MV-4-11 (cell line): Measurements from ENCODE around the gene DYNLL1.
"Not testable (repeated sequence)": the region's sequence is repeated elsewhere in the genome, so short reads cannot be mapped to it uniquely, and the experiment has no call there.

Experiments
- DNase-seq: peaks from one replicate; lab custom pipeline; 2025; lab: John Stamatoyannopoulos, UW

The DYNLL1 gene

DNA sequence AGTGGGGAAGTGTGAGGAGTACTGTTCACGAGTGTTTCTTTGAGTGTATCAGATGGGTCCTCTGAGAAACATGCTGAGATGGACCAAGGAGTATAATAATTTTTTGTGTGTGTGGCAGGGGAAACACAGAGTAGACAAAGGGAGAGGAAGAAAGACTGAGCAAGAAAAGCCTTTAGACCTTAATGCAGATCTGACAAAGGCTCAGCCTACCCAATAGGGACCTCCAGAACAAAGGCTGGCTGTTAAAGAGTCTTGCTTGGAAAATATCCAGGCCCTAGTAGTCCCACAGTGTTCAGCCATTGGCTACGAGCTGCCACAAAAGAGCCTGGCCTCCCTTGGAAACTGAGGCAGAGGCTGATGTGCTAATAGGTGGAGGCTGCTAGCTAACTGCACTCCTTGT, 19.6 kb downstream of the DYNLL1 start:
- DNase-seq: no peak

DNA sequence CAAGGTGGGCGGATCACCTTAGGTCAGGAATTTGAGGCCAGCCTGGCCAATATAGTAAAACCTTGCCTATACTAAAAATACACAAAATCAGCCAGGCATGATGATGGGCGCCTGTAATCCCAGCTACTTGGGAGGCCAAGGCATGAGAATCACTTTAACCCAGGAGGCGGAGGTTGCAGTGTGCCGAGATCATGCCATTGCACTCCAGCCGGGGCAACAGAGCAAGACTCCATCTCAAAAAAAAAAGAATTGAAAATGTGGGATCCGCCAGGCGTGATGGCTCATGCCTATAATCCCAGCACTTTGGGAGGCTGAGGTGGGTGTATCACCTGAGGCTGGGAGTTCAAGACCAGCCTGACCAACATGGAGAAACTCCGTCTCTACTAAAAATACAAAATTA, 23.4 kb downstream of the DYNLL1 start:
- DNase-seq: not testable (repeated sequence)

DNA sequence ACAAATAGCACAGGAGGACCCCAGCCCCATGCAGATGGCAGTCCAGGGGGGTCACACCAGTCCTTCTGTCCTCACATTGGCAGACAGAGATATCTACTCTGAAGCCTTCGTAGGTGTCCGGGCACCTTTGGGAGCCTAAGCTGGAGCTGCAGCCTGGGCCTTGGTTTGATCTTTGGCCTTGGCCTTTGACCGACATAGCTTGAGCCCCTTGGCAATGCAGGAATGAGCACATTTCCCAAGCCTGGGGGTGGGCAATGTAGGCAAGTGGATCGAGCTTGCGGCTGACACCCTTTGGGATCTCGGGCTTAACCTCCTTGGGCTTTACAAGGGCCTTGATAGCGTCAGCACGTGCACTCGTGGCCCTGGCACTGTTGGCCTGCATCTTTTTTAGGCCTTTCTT, 26.7 kb downstream of the DYNLL1 start:
- no peak for DNase-seq

DNA sequence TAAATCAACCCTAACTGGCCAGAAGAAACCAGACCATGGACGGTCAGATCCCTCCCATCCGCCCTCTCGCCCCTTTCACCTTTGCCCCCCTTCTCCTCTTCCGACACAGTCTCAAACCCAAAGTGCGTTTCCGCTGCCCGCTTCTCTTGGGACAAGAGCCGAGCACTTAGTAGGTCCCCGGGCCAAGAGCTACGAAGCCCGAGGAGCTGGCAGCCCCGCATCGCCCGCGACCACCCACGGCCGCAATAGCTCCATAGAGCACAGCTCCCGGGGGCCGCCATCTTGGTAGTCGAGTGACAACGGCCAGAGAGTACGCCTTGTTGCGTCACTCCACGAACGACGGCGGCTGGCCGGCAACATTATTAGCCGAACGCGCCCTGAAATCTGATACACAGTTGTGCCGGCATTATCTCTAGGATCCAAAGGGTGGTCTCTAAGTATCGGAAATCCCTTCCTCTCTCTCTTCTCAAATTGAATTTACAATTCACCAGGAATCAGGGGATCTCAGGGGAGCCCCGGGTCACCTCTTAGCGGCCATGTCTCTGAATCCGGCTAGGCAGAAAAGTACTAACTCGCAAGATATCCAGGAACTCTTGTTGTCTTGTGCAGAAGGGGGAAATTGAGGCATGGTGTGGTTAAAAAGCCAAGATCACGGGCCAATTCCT, 33.1 kb downstream of the DYNLL1 start, which contains the start of gene COQ5:
COQ5 (minus strand) TSS at position 298 of the 665 bp plus-strand sequence; CDS start at position 281, 17 bp downstream.
- DNase-seq: peak; percentile 77

DNA sequence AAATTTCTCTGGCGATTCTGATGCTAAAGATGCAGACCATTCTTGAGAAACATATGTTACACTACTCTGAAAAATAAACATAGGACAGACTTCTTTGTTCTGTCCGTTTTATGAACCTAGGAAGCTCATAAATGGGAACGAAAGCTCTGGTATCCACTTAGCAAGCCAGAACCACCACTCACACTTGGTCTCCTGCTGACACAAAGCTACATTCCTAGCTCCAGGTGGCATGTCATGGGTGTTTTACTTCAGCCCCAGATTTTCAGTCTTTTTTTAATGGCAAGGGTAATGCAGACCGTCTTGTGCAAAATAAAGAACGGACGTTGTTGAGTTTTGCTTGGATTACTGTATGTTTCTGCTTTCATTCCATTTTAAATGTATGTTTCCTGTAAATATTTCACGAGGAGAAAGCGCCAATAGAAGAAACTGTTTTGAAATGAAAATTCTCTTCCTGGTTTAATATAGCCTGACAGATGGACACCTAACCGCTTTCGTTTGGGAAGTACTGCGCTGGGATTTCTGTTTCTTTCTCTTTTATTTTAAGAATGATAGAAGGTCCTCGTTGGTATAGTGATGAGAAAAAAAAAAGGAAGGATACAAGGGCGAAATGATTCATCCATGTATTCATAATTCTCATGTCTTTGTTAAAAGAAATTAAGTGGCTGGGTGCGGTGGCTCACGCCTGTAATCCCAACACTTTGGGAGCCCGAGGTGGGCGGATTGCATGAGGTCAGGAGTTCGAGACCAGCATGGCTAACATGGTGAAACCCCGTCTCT, 33.9 kb downstream of the DYNLL1 start:
- DNase-seq: peak; percentile 78

DNA sequence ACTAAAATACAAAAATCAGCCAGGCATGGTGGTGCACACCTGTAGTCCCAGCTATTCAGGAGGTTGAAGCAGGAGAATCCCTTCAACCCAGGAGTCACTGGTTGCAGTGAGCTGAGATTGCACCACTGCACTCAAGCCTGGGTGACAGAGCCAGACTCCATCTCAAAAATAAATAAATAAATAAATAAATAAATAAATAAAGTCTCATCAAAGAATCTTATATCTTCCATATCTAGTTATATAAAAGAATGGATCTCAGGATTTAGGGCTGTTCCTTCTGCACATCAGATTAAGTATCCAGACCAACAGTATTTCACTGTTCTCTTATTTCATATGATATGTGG, 34.5 kb downstream of the DYNLL1 start:
- not testable (repeated sequence) for DNase-seq

DNA sequence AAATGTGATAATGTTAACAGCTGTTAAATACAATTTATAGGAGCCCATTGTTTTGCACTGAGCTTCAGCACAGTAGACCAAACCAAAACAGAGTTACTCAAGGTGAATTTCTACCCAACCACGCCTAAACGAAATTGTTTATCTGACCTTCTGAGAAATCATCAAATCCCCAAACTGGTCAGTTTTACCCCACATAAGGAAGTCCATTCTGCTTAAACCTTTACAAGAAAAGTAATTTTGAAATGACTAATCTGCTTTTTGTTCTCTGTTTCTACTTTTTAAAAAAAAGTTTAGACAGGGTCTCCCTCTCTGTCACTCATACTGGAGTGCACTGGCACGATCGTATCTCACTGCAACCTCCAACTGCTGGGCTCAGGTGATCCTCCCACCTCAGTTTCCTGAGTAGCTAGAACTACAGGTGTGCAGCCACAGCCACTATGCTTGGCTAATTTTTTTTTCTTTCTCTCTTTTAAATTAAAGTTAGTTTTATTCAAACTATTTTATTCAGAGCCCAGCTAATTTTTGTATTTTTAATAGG, 36.9 kb downstream of the DYNLL1 start:
- DNase-seq: no peak

DNA sequence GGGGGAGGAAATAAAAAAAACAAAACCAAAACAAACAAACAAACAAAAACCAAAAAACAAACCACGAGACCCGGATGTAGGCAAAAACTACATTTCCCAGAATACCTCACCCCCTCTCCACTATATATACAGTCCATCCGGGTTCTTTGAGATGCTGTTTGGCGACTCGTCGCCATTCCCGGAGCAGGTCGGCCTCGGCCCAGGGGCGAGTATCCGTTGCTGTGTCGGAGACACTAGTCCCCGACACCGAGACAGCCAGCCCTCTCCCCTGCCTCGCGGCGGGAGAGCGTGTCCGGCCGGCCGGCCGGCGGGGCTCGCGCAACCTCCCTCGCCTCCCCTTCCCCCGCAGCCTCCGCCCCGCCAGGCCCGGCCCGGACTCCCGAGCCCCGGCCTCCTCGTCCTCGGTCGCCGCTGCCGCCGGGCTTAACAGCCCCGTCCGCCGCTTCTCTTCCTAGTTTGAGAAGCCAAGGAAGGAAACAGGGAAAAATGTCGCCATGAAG, 38.3 kb downstream of the DYNLL1 start, which contains the start of gene RNF10:
RNF10 (plus strand) TSS at position 154 of the 500 bp plus-strand sequence. CDS start 456 bp downstream, outside the sequence.
- DNase-seq: peak; percentile 78

DNA sequence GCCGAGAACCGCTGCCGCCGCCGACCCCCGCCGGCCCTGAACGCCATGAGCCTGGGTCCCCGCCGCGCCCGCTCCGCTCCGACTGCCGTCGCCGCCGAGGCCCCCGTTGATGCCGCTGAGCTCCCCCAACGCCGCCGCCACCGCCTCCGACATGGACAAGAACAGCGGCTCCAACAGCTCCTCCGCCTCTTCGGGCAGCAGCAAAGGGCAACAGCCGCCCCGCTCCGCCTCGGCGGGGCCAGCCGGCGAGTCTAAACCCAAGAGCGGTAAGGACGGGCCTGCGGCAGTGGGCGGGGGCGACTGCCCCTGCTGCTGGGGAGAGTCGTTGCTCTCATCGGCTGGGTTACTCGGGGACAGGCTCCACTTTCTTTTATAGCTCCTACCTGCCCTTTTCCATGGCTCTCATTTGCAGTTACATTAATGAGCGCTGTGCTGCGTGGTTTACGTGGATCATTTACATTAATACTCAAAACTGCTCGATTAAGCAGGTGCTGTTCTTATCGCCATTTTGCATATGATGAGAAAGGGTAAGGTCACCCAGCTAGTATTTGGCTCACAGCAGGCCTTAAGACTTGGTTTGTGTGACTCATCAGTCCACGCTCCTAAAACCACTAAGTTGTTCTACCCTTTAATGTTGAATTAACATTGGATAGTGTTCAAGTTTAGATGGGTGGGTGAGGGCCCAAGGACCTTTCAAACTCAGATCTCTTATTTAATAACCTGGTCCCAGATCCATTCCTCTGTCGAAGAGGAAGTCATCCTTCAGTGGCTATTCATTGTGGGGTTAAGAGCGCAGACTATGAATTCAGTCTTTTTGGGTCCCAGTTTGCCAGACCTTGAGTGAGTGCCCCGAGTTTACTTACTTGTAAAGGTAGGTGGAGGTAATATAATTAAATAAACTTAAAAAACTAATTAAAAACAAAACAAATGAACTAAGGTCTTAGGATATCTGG, 39.1 kb downstream of the DYNLL1 start:
- peak; percentile 63 for DNase-seq

DNA sequence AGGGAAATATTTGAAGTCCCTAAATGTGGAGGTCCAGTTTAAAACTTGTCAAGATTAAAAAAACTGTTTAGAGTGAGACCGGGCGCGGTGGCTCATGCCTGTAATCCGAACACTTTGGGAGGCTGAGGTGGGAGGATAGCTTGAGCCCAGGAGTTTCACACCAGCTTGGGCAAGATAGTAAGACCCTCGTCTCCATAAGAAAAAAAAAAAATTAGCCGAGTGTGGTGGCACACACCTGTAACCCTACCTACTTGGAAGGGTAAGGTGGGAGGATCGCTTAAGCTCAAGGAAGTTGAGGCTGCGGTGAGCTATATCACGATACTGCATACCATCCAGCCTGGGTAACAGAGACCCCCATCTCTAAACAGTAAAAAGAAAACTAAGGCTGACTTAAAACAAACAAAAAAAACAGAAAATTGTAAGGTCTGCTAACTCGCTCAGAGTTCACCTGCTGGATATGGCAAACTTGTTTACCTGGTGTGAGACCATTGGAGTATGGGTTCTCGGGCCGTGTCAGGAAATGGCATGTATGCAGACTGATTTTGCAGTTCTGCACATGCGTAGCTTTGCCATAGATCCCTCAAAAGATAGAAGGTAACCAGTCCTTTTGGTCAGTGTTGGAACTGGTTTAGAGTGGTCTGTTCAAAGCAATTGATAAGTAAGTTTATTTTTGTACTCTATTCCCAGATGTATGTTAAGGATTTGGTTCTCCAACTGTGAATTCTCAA, 40.3 kb downstream of the DYNLL1 start:
- no peak for DNase-seq

DNA sequence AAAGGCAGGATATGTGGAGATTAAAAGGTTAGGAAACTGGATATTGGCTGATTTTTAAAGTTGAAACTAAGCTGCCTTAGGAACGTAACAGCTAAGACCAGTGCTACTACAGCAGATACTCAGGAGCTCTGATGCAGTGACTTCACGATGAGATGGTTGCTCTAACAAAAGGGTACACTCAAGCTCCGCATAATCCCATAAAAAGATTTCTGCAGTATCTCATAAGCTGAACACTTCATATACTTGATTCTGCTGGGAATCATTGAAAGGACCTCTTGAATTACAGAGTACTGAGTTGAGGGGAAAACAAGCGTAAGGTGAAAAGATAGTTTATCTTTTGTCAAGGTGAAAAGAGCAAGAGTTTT, 41.9 kb downstream of the DYNLL1 start:
- DNase-seq: no peak

DNA sequence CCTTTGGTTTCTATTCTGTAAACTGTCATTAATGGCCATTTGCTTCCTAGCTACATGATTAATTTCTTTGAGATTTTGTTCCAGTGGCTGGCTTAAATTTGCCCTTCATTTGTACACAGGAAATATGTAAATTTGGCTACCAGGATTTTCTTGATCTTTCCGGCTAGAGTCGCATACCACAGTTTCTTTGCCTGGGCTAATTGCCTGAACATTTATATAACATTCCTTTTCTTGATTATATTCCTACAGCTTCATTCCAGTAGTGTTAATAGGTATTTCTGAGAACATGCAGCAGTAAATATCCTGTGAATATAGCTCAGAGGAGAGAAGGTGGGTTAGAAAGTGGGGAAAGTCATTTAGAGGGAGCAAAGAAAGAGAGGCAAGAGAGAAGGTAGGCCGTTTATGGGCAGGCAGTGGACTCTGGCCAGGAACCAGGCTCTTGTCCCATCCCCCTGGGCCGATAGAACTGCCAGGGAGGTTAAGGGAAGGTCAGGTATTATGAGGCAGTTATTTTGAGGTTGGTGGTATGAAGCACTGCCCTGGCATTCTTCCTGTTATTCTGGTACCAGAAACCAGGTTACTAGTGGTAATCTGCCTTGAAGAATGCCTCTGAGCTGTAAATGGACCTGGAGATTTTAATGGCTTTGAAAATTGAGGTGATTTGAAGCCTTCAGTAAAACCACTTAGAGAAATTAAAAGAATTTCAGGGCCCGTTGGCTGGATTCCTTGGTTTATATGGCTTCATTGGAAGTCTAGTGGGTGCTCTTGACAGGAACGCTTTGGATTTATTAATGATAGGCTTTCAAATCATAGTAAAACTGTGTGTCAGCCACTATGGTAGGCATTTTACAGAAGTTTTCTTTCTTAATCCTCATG, 42.6 kb downstream of the DYNLL1 start:
- DNase-seq: peak; percentile 37

DNA sequence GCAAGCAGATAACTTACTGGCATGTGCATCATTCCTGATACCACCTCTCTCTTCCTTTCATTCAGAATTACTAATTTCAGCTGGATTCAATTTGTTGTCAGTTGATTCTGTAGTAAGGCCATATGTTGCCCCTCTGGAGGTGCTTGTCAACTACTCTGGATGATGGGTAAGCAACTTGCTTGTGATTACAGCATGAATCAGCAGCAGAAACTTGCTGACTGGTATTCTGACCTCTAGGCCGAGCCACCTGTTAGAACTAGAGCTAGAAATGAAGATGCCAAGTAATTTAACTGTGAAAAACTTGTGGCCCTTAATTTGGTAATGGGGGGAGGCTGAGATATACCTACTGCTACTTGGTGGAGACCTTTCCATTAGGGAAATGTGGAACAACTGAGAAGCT, 43.4 kb downstream of the DYNLL1 start:
- no peak for DNase-seq

DNA sequence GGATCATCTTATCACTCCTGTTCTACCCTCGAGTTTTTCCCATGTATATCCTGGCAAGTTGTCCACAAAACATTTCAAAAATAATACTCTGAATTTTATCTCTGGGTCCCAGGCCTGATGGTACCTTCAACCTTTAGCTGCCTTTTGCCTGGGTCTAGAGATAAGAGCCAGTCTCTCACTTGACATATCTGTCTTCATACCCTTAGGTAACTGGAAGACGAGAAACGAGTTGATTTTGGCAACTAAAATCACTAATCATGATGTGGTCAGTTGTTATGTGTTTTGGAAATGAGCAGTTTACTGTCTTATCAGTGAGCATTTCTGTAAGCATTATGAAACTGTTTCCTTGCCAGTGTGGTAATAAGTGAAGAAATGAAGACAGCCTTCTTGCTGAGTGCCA, 44.5 kb downstream of the DYNLL1 start:
- peak; percentile 48 for DNase-seq

DNA sequence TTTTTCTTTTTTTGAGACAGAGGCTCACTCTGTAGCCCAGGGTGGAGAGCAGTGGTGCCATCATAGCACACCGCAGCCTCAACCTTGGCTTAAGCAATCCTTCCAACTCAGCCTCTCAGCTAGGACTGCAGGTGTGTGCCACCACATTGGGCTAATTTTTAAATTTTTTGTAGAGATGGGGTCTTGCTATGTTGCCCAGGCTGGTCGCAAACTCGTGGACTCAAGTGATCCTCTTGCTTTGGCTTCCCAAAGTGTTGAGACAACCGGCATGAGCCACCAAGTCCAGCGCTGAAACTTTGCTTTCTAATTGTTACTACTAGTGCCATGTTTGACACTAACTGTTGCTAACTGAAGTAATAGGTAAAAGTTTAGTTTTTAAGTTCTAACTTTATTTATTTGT, 46.3 kb downstream of the DYNLL1 start:
- no peak for DNase-seq

DNA sequence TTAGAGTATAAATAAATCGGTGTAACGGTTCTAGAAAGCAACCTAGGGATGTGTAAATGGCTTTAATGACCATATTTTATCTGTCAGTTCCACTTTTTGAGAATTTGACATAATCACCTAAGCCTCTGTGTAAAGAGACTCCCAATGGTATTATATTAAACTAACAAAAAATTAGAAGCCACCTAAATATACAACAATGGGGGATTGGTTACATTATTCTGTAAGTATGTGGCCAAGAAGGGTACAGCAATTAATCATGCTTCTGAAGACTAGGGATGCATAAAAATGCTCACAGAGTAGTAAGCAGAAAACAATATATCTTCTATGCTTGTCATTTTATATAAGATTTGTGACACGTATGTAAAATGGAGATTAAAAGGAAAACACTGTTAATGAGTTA, 48.8 kb downstream of the DYNLL1 start:
- no peak for DNase-seq

DNA sequence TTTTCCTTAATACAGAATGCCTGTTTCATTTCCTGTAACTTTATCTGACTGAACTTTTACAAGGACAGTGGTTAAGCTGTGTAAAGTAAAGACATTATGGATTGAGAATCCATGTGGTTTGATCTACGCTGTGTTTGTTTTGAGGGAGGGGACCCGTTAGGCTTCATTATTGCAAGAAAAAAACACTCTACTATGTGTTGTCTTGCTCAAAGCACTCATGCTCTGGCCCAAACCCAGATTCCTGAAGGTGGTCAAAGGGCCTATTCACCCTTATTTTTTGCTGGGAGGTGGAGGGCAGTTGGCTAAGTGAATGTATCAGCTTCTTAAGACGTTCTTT, 50.1 kb downstream of the DYNLL1 start:
- DNase-seq: no peak
